Sigmoid colon (tissue), 4 donors: ENCODE results near the gene IMPA2.

ENCODE experiments used
- EP300 ChIP-seq, 4 donors: sonication (generic); formaldehyde crosslinking; IDR thresholded peaks; one replicate each; pipeline ENCODE4 v1.6.1; 2017; ENCODE audit warnings: antibody characterized with exemption in 4 of 4
- POLR2AphosphoS5 ChIP-seq, 4 donors: sonication (generic); formaldehyde crosslinking; IDR thresholded peaks; one replicate each; pipeline ENCODE4 v1.6.1; 2017; ENCODE audit warnings: antibody characterized with exemption in 4 of 4
- TF ChIP-seq, protein P1 (sequence below), 4 experiments: fragments of 450-650 bp in 3 of 4; fragments of 200-600 bp in 1 of 4; IDR thresholded peaks; one replicate each; pipeline ENCODE4 v1.5.1; 2016 to 2019; ENCODE audit warnings: antibody characterized with exemption in 4 of 4, mild to moderate bottlenecking in 3 of 4, moderate library complexity in 2 of 4

DNA sequence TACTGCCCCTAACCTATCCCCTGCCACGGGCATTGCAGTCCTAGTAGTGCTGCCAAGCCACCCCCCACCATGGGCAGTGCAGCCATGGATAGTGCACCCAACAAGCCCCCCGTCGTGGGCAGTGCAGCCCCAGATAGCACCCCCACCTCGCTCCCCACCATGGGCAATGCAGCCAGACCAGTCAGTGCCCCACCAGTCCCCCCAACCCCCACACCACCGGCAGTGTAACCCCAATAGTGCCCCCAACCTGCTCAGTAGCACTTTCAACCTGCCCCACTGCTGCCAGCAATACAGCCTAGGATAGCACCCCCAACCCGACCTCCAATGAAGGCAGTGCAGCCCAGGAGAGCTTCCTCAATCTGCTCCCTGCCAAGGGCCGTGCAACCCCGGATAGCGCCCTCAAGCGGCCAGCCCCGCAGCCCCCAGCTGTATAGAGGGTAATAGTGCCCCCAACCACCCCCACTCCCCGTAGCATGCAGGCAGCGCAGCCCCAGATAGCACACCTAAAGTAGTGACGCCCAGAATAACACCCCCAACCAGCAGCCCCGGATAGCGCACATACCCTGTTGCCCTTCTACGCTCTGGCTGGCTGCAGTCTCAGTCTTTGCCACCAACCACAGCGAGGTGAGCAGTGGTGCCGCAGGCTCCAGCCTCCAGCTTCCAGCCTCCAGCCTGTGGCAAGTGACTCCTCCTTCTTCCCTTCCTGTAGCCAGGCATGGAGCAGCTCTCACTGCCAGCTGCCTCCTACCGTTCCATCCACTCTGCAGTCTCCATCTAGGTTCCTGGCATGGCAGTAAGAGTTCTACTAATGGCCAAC lies 66.9 kb downstream of the IMPA2 start:
- TF ChIP-seq, protein P1, sequence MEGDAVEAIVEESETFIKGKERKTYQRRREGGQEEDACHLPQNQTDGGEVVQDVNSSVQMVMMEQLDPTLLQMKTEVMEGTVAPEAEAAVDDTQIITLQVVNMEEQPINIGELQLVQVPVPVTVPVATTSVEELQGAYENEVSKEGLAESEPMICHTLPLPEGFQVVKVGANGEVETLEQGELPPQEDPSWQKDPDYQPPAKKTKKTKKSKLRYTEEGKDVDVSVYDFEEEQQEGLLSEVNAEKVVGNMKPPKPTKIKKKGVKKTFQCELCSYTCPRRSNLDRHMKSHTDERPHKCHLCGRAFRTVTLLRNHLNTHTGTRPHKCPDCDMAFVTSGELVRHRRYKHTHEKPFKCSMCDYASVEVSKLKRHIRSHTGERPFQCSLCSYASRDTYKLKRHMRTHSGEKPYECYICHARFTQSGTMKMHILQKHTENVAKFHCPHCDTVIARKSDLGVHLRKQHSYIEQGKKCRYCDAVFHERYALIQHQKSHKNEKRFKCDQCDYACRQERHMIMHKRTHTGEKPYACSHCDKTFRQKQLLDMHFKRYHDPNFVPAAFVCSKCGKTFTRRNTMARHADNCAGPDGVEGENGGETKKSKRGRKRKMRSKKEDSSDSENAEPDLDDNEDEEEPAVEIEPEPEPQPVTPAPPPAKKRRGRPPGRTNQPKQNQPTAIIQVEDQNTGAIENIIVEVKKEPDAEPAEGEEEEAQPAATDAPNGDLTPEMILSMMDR (IDR thresholded peaks at IDR 0.05): no peak
- TF ChIP-seq EP300 (IDR thresholded peaks at IDR 0.05): no peak
- TF ChIP-seq POLR2AphosphoS5 (IDR thresholded peaks at IDR 0.05): no peak
